UCSD-AML1 (cell line): ENCODE data around the gene TSPAN12.

Source experiments
- DNase-seq: peaks from one replicate; lab custom pipeline; 2025; ENCODE audit not compliant: unreplicated experiment; lab: John Stamatoyannopoulos, UW

TSPAN12 gene

DNA sequence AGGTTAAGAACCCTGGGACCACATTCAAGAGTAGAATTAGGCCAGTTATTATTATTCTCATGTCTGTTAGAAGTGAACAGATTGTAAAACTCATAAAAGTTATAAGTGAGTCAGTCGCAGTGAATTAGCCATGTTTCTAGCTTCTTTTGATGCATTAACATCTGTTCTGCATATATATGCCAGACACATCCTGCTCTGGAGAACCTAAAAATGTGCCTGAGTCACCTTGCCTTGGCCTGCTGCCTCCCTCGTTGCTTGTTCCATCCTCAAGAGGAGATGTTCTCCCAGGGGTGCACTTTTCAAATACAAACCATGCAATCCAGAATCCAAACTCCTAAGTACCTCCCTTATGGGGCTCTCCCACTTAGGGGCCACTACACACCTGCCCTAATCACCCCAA, 14.8 kb downstream of the TSPAN12 start:
- no peak for DNase-seq

DNA sequence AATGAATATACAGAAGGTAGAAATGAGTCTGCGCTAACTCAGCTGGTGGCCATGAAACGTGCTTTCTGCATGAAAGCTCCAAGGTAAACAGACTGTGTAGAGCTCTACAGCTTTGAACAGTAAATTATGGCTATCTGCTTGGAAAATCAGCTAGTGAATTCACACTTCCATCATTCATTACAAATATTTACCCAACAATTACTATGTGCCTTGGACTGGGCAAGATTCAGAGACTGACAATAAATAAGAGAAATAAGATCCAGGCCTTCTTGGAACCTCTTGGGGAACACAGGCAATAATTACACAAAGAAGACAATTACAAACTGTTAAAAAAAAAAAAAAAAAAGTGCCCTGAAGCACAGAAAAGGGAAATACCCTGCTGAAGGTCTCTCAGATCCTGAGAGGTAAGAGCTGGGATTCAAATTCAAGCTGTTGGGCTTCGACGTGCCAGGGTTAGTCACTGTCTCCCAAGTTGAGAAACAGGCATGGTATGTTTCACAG, 15.8 kb downstream of the TSPAN12 start:
- no peak for DNase-seq

DNA sequence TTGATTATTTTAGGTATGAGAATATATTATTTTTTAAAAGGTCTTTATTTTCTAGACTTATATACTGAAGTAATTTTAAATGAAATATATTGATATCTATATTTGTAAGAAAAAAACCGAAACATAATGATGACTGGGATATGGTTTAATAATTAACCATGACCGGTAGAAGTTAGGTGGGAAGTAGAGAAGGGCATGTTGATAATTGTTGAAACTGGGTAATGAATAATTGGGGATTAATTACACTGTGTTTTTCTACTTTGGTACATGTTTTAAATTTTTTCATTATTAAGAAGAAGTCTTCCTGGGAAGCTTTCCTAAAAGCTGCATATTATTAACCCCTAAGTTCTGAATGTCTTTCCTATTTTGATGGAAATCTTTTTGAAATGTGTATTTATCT, 16.3 kb downstream of the TSPAN12 start:
- DNase-seq, result no peak

DNA sequence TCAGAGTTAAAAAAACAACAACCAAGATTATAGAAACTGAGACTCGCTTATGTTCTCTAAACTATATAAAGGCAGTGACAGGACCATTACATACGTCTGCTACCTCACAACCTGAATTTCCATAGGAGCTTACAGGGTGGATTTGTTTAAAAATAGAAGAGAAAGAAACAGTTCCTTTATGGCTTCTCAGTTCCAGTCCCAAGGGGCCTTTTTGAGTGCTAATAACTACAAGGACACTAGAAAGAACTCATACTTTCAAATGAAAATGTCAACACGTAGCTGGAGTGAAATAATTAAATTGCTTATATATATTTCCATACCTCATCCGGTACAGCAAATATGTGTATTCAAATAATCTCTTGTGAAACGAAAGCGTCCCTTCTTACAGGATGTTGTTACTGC, 19.7 kb downstream of the TSPAN12 start:
- DNase-seq, result no peak

DNA sequence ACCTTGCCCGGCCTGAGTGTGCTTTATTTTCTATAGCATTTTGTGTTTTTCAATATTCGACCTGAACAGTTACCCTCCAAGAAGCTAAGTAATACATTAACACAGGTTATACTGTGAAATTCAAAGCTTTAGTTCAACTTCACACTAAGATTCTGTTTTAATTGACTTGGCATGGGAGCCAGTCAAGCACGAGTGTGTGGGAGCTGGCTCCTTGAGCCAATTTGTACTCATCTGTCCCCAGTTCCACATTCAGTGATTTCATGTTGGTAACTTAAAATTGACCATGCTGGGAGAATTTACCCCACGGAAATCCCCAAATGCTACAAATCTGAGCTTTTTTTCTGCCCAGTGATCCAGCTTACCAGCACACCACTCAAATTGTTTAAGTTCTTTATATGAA, 20.3 kb downstream of the TSPAN12 start:
- no peak for DNase-seq

DNA sequence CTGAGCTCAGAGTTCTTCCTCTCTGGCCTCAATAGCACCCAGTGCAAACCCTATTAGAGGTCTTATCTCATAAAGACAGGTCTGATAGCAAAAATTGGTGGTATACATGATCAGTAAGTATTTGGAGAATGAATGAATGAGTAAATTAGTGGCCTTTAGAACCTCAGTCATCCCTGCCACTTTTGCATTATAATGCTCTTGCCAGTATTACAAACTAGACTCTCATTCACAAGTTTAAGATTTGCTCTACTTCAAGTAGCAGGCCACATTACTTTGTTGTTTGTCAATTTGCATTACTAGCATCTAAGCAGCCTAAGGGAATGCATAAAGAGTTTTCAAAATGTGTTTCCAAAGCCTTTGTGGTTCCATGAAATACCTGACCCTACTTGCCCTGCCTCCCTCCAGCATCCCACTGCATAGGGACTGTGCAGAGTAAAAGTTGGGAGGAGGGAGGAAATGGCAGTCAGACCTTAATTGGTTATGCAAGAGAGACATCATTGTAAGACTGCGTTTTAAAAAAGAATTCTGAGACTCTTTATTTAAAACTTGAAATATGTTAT, 21.3 kb downstream of the TSPAN12 start:
- DNase-seq, result no peak

DNA sequence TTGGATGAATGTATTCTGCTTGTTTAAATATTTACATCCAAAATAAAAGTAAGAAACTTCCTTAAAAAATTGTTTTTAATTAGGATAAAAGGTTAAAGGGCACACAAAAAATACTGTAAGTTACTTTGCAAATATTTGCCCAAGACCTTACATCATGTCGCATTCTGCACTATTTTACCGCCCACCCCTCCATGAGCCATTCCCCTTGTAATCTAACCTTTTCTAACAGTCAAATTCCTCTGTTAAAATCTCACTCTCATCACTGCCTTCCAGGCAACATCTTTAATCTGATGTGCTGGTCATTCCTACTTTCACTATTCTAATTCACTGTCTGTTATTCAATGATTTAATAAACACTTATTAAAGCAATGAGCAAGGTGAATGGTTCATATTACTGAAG, 23.2 kb downstream of the TSPAN12 start:
- no peak for DNase-seq

DNA sequence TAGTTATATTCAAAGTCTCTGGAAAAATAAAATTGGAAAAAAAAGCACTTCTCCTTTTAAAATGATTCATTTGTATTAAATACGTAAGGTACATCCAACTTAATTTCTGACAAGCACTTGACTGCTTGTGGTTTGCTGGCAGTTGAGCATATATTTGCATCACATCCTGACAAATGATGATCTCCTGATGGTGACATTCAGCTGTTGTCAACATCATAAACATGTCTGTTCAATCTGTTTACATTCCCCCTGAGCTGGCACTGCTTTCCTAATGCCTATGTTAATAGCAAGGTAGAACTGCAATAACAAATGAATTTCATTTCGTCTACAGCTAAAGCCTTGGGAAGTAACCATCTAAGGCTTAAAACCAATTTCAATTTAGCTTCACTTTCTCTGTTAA, 24.4 kb downstream of the TSPAN12 start:
- no peak for DNase-seq

DNA sequence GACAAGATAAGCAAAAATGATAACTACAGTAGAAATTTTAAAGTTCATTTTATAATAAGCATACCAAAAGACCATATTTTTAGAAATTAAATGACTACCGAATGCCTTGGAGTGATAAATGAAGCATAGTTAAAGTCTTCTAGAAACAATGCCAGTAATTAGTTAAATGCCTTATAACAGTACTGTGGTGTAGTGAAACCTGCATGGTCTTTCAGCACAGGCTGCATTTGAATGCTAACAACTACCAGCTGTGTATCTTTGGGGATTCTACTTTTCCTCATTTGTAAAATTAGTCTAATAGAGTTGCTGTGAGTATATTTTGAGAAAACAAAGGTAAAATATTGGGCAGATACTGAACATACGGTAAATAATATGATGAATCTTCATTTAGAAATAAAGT, 25.1 kb downstream of the TSPAN12 start:
- no peak for DNase-seq

DNA sequence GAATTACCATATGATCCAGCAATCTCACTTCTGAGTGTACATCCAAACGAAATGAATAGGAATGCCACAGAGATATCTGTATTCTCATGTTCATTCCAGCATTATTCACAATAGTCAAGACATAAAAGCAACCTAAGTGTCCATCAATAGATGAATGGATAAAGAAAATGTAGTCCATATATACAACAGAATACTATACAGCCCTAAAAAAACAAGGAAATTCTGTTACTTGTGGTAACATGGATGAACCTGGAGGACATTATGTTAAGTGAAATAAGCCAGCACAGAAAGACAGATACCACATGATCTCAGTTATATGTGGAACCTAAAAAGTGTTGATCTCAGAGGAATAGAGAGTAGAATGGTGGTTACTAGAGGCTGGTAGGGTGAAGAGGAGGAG, 26.7 kb downstream of the TSPAN12 start:
- DNase-seq, result no peak

DNA sequence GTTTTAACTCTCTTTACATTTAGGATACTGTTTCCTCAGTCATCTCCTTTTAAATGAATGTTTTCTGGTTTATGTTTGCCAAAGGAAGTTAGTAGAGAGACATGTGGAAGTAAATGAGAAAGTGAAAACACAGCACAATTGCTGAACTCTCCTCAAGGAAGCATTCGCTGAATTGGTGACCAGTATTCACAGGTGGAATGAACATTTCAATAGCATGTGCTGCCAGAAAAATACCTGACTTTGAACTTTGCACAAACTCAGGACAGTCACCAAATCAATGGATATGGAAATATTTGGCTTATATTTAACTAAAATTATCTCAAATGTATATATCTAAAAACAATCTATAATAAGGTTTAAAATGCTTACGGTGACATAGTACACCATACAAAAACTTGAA, 28.5 kb downstream of the TSPAN12 start:
- no peak for DNase-seq

DNA sequence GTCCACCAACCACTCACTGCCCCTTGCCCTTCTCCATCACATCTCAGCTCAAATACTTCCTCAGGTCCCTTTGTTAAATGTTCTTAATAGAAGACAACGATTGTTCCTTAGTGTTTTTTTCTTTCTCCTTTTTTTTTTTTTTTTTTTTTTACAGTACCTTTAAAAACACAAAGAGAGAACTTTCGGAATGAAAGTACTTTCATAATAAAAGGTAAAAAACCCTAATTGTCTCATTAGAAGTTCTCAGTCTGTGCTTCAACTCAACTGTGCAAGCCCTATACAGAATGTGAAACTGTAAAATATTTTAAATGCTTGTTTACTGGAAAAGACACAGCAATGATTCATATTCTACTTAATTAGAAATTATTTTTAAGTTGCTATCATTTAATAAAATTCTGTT, 29.4 kb downstream of the TSPAN12 start:
- DNase-seq, result no peak

DNA sequence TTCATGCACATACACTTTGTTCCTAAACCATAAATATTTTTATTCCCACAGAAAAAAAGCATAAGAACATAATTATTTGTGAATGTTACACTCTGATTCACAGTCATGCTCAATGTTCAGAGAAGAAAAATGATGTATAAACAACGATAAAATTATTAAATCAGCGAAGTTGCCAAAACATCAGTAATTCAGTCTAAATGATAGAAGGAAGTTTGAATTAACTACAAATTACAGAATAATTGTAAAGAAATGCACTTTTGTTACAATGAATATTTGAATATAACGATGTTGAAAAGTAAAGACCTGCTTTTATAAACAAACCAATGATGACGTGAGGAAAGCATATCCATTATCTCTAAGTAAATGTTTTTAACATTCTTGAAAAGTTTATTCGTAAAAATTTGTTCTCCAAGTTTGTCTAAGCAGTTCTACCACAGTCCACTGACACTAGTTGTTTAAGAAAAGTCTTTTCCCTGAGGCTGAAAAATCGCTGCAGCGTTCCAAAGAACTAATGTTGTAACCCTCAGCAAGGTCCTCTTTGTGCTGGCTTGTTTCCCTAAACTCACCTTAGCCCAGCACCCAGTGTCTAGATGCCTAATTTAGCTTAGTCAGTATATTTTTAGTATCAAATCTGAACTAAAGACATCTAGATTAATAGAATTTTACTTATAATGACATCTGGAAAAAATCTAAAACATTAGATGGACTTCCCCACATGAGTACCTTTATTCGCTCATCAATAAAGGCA, 30.4 kb downstream of the TSPAN12 start:
- DNase-seq, result no peak

DNA sequence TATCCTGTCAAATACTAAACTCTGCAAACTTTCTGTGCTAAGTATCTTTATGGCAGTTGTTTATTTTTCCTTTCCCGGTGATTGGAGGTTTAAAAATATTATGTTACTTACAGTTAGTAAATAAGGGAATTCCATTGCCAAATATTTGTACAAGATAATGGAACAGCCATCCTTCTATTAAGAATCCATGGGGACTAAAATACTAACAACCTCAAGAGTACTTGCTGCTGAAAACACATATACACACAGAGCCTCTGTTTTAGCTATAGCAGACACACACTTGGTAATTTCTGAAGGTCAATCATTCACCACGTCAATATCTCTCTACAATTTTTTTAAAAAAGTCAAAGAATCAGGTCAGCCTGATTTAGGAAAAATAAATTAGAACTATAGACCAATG, 32.4 kb downstream of the TSPAN12 start:
- no peak for DNase-seq

DNA sequence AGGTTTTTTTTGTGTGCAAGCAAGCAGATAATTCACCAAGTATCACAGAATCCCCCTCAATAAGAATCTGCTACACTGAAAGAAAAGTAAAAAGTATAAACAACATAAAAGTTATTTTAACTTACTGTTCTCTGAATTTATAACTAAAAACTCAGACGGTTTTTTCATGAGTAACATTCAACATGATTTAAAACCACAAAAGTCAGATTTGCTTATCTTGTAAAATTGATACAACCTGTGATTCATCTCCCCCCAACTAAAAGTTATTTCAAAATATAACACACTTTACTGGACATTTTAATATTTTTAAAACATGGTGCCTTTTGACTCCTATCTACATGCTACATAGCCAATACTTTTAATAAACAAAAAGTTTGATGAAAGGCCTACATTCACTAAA, 32.8 kb downstream of the TSPAN12 start:
- no peak for DNase-seq

DNA sequence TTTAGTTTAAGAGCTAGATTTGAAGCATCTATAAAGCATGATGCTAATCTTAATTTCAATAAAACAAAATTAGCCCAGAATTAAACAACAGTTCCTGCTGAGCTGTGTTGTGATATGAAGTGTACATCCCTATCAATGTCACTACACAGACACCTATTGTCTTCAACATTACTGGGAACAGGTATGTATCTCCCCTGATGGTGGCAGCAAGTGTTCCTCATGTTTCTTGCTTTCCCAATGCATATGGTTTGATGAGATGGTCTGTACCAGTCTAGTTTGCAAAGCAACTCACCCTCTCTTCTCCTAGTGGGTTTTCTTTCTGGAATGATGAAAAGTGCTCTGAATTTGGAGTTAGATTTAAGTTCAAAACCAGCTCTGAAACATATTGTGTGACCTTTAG, 38.1 kb downstream of the TSPAN12 start:
- no peak for DNase-seq

DNA sequence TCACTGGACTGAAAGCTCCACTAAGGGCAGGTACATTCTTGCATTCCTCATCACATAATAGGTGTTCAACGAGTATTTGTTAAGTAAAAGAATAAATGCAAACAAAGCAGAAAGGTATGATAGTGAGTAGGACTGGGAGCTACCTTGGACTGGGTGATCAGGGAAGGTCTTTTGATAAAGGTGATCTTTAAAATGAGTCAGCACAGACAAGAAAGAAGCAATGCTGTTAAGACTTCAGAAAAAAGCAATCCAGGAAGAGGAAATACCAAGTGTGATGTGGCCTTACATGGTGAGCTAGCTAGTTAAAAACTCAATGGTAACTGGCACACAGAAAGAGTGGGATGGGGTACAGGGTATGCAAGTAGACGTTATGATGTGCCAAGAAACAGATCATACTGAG, 40.1 kb downstream of the TSPAN12 start:
- DNase-seq, result no peak

DNA sequence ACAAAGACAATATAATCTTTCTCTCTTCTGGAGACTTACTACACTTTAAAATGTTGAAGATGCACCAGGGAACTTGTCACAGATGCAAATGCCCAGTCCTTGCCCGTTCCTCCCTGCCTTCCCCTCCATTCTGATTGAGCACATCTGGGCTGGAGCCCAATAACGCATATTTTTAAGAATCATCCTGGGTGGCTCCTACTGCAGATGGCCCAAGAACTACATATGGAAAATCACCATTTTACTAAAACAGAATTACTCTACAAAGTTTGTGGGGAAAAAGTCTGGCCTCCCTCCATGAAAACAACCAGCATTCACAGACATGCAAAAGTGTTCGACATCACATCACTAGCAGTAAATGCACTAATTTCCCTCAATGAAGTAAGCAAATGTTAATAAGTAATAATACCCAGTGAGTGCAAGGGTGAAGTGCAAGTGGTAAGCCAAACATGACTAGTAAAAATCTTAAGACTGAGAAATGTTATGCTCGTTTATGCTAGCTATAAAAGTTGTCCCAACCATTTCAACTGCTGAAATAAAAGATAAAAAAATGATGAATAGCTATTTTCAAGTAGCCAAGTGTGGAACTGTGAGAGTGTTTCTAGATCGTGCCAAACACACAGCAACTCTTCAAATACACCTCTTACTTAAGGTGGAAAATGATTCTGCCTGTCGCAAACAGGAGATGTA, 43.5 kb downstream of the TSPAN12 start:
- DNase-seq, result no peak

DNA sequence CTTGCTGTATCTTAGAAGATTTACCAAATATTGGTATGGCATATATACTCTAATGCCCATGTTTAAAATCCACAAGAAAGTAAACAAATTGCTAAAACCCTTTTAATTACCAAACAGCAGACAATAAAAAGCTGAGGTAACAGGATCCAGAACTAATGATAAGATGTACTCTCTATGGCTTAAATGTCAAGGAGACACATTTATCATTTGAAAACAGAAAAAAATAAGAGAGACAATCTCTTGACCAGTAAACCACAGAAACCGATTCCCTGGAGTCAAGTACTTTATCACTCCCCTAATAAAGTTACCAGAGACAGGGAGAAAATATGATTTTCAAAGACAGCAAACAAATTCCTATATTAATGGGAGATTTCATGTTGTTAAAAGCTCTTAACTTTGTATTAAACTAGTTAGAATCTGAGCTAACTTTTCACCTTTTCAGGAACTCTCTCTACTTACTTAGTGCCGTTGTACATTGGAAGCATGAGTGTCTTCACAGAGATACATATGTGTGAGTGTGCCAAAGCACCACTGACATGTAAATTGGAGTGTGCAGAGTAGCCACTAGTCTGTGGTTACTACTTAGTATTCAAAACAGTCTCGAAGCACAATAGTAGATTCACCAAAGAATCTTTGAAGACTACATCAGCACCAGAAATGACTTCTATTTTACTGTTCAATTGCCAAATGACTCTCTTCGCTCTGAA, 44.2 kb downstream of the TSPAN12 start:
- DNase-seq, result no peak

DNA sequence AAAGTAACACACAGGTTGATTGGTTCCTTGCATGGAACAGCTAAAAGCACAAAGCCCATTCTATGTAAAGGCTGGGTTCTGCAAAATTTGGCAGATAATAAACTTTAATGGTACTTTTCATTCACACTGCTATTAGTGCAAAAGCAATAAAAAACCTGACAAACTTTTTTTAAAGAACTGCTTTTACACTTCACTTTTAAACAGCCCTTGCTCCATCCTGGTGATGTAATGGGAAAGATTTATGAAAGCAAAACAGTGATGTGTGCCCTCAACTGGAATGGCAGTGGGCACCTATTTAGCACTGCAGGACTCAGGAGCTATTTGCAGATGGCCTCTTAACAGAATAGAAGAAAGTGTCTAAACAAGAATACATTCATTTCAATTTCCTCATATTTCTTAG, 44.9 kb downstream of the TSPAN12 start:
- no peak for DNase-seq

DNA sequence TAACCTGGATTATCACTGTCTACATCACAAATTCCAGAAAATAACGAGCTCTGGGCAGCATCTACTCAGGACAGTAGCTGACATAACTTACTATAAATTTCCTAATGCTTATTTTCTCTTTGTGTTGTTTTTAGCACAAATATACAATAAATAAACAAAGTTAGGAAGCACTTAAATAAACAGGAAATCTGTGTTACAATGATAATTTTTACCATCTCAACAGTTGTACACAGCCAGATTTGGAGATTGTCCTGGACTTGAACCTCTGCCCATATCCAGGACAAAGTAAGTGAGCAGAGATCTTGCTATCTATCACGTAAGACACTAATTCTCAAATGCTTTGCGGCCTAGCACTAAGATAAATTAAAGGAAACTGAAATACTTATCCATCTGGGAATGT, 48.7 kb downstream of the TSPAN12 start:
- DNase-seq, result no peak

DNA sequence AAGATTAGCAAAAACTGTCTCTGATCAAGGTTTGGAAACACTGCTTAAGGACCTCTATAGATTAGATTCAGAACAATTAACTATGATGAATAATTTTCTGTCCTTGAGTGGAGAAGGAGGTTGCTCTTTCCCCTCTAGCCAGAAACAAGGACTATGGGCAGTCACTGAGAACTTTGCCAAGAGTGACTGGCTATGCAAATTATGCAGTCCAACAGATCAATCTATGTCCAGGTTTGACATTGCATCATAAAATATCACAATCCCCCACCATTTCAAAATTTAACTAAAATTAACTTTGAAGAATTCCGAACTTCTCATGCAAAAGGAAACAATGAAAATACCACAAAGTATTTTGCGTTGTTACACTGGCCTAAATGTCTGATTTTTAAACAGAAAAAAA, 50.6 kb downstream of the TSPAN12 start:
- DNase-seq, result no peak
